SH-SY5Y (cell line): Measurements from ENCODE around the gene ZNF782.

Experiments
- GATA2 ChIP-seq: IDR thresholded peaks from 2 replicates; pipeline ENCODE4 v1.6.1; 2011; ENCODE audit warnings: mild to moderate bottlenecking, low read depth, low read length
- GATA3 ChIP-seq: IDR thresholded peaks from 2 replicates; pipeline ENCODE4 v1.6.1; 2011; ENCODE audit warnings: low read depth, mild to moderate bottlenecking, low read length, moderate library complexity

ZNF782 gene

GRCh38 chr9:96853781-96854650 is at the start of gene ZNF782:
TSS of gene ZNF782 (minus strand) at chr9:96854514. CDS start at chr9:96851961, 2,553 bp downstream.
- no peak for TF ChIP-seq GATA3
- TF ChIP-seq GATA2, result no peak

GRCh38 chr9:96892131-96892530 is 37.8 kb upstream of the ZNF782 start:
- TF ChIP-seq GATA2, result no peak
- no peak for TF ChIP-seq GATA3

GRCh38 chr9:96888591-96888990 is 34.3 kb upstream of the ZNF782 start:
- TF ChIP-seq GATA2, result no peak
- TF ChIP-seq GATA3, result no peak

GRCh38 chr9:96885424-96885823 is 31.1 kb upstream of the ZNF782 start:
- TF ChIP-seq GATA2, result no peak
- no peak for TF ChIP-seq GATA3

GRCh38 chr9:96884443-96884842 is 30.1 kb upstream of the ZNF782 start:
- TF ChIP-seq GATA2, result no peak
- TF ChIP-seq GATA3, result no peak

GRCh38 chr9:96883922-96884321 is 29.6 kb upstream of the ZNF782 start:
- TF ChIP-seq GATA3 (no peak), GATA2 (no peak)

GRCh38 chr9:96877269-96877668 is 23.0 kb upstream of the ZNF782 start:
- TF ChIP-seq GATA3 (no peak), GATA2 (no peak)

GRCh38 chr9:96875461-96876142 is 21.3 kb upstream of the ZNF782 start:
- TF ChIP-seq GATA3 (no peak), GATA2 (no peak)

- no peak for TF ChIP-seq GATA3
- no peak for TF ChIP-seq GATA2
Measured at GRCh38 chr9:96874947-96875460, 20.7 kb upstream of the ZNF782 start.

- TF ChIP-seq GATA3 (no peak), GATA2 (no peak)
Measured at GRCh38 chr9:96874201-96874785, 20.0 kb upstream of the ZNF782 start.

- TF ChIP-seq GATA2, result no peak
- TF ChIP-seq GATA3, result no peak
Measured at GRCh38 chr9:96871176-96871575, 16.9 kb upstream of the ZNF782 start.

- TF ChIP-seq GATA2, result no peak
- no peak for TF ChIP-seq GATA3
Measured at GRCh38 chr9:96868709-96869108, 14.4 kb upstream of the ZNF782 start.

GRCh38 chr9:96867079-96867804 is 12.9 kb upstream of the ZNF782 start:
- no peak for TF ChIP-seq GATA3
